AG10803 (cell line): ENCODE results near the gene AP5Z1.
"Not testable (repeated sequence)": the region's sequence is repeated elsewhere in the genome, so short reads cannot be mapped to it uniquely, and the experiment has no call there.

Source experiments
- DNase-seq: peaks from one replicate; pipeline ENCODE4 v3.0.0; 2010; ENCODE audit warnings: low read depth
- H3K4me3 ChIP-seq: 2 replicates; pipeline ENCODE4 v1.5.1; 2011; ENCODE audit warnings: mild to moderate bottlenecking, low read length, control low read depth
- CTCF ChIP-seq: conservative IDR thresholded peaks from 2 replicates; pipeline ENCODE4 v1.5.1; 2011; ENCODE audit warnings: mild to moderate bottlenecking, low read length, control low read depth, inconsistent platforms

Gene AP5Z1

GRCh38 chr7:4790078-4790465 is 14.6 kb downstream of the AP5Z1 start:
- H3K4me3 ChIP-seq = no peak overlapping the region
- DNase-seq = no peak

GRCh38 chr7:4790516-4790991 is 15.1 kb downstream of the AP5Z1 start:
- no peak for DNase-seq
- H3K4me3 ChIP-seq = no peak overlapping the region
- TF ChIP-seq CTCF = no peak

More at GRCh38 chr7:4790078-4790465, 14.6 kb downstream of the AP5Z1 start:
- TF ChIP-seq CTCF = no peak

- H3K4me3 ChIP-seq = no peak overlapping the region
- DNase-seq = no peak
- no peak for TF ChIP-seq CTCF
Observed at GRCh38 chr7:4791101-4791737, 15.8 kb downstream of the AP5Z1 start.

GRCh38 chr7:4791738-4792536 is 16.5 kb downstream of the AP5Z1 start:
- peak; percentile 43 for DNase-seq
- TF ChIP-seq CTCF = peak; percentile 50
- 0 out of 2 replicates have a peak overlapping the region, but pooled peaks have one; percentile 9 for H3K4me3 ChIP-seq

- TF ChIP-seq CTCF = no peak
- DNase-seq = peak; percentile 22
- H3K4me3 ChIP-seq = 0 out of 2 replicates have a peak overlapping the region, but pooled peaks have one; percentile 9
Observed at GRCh38 chr7:4792537-4793126, 17.2 kb downstream of the AP5Z1 start.

- not testable (repeated sequence) for H3K4me3 ChIP-seq, DNase-seq
Observed at GRCh38 chr7:4793385-4793993, 18.1 kb downstream of the AP5Z1 start.

- not testable (repeated sequence) for DNase-seq
Observed at GRCh38 chr7:4794171-4794570, 18.7 kb downstream of the AP5Z1 start.

More at GRCh38 chr7:4794171-4794570, 18.7 kb downstream of the AP5Z1 start:
- not testable (repeated sequence) for H3K4me3 ChIP-seq
